ENCODE measurements around the gene ZNF846.
"Not testable (repeated sequence)": the region's sequence is repeated elsewhere in the genome, so short reads cannot be mapped to it uniquely, and the experiment has no call there.

The ZNF846 gene

GRCh38 chr19:9727644-9728043, 40.9 kb downstream of the ZNF846 start:
- no peak for TF ChIP-seq CTCF (IDR thresholded peaks at IDR 0.05; ENCODE audit: borderline replicate concordance, insufficient read depth, low read depth, low read length)
- no peak overlapping the region for H3K4me3 ChIP-seq (ENCODE audit: low read depth, low read length)

- not testable (repeated sequence) for H3K4me3 ChIP-seq (ENCODE audit: low read depth, low read length)
Observed at GRCh38 chr19:9725508-9726201, 42.9 kb downstream of the ZNF846 start.

GRCh38 chr19:9724157-9724556, 44.4 kb downstream of the ZNF846 start:
- TF ChIP-seq CTCF (IDR thresholded peaks at IDR 0.05; ENCODE audit: borderline replicate concordance, insufficient read depth, low read depth, low read length) = no peak
- no peak overlapping the region for H3K4me3 ChIP-seq (ENCODE audit: low read depth, low read length)

- TF ChIP-seq CTCF (IDR thresholded peaks at IDR 0.05; ENCODE audit: borderline replicate concordance, insufficient read depth, low read depth, low read length) = no peak
- H3K4me3 ChIP-seq (ENCODE audit: low read depth, low read length) = no peak overlapping the region
Observed at GRCh38 chr19:9721861-9722260, 46.7 kb downstream of the ZNF846 start.

GRCh38 chr19:9720541-9720940, 48.0 kb downstream of the ZNF846 start:
- no peak overlapping the region for H3K4me3 ChIP-seq (ENCODE audit: low read depth, low read length)
- no peak for TF ChIP-seq CTCF (IDR thresholded peaks at IDR 0.05; ENCODE audit: borderline replicate concordance, insufficient read depth, low read depth, low read length)

GRCh38 chr19:9711815-9712214, 56.7 kb downstream of the ZNF846 start:
- no peak for TF ChIP-seq CTCF (IDR thresholded peaks at IDR 0.05; ENCODE audit: borderline replicate concordance, insufficient read depth, low read depth, low read length)
- H3K4me3 ChIP-seq (ENCODE audit: low read depth, low read length) = no peak overlapping the region

- TF ChIP-seq CTCF (IDR thresholded peaks at IDR 0.05; ENCODE audit: borderline replicate concordance, insufficient read depth, low read depth, low read length) = no peak
- no peak overlapping the region for H3K4me3 ChIP-seq (ENCODE audit: low read depth, low read length)
Observed at GRCh38 chr19:9709305-9709704, 59.2 kb downstream of the ZNF846 start.
